ENCODE data around the gene LRRK2.
"Not testable (repeated sequence)": the region's sequence is repeated elsewhere in the genome, so short reads cannot be mapped to it uniquely, and the experiment has no call there.

The LRRK2 gene

DNA sequence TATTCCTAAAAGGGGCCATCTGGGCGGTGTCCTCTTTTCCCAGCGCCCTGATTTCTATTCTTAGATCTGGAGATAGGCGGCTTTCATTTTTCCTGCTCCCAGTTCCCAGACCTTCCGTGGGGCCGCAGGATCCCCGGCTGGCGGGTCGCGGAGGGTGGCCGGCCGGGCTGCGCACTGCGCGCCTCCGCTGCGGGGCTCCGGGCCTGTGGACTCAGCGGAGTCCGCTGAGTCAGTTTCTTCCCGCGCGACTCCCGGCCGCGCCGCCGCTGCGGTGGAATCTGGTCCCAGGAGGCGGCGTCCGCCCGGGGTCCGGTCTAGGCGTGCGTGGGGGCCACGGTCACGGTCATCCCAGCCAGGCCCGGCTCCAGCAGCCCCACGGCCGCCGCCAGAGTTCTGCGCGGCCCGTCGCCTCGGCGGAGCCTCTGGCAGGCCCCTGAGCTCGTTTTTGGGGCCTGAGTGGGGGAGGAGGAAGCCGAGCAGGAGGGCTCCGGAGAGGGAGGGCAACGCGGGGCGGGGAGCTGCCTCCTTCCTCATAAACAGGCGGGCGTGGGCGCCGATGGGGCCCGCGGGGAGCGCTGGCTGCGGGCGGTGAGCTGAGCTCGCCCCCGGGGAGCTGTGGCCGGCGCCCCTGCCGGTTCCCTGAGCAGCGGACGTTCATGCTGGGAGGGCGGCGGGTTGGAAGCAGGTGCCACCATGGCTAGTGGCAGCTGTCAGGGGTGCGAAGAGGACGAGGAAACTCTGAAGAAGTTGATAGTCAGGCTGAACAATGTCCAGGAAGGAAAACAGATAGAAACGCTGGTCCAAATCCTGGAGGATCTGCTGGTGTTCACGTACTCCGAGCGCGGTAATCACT lies at the start of gene LRRK2:
Gene LRRK2, plus strand, starts transcription at position 559 of the 853 bp plus-strand sequence. Its CDS starts 135 bp downstream, at position 694.
- DNase-seq: no peak

DNA sequence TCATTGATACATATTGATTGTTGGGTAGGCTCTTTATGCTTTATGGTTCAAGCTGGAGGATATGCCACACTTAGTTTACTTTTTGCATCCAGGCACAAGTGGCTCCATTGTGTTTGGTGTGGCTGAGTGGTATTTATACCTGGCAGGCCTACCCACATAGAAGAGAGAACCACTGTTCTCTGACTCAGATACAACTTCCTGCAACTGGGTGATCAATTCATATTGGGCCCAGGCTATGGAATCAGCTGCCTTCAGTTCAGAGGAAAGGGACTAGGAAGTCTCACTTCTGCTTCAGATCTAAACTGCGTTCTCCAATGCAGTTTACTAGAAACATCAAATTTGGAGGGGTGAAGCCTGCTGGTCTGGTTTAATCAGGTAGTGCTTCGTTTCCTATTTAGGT lies 49.8 kb upstream of the LRRK2 start:
- DNase-seq: no peak

DNA sequence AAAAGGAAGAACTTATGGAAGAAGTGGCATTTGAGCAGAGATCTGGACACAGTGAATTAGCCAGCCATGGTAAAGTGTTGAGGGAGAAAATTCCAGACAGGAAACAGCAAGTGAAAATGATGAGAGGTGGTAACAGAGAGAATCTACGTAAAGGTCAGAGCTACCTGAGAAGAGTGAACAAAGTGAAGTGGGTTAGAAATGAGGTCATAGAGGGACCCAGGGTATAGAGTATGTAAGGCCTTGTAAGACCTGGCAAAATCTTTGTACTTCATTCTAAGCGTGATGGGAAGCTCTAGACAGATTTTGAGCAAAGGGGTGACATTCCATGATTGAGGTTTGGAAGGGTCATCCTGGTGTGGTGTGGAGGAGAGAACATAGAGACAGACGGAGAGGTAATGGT lies 49.3 kb upstream of the LRRK2 start:
- no peak for DNase-seq

DNA sequence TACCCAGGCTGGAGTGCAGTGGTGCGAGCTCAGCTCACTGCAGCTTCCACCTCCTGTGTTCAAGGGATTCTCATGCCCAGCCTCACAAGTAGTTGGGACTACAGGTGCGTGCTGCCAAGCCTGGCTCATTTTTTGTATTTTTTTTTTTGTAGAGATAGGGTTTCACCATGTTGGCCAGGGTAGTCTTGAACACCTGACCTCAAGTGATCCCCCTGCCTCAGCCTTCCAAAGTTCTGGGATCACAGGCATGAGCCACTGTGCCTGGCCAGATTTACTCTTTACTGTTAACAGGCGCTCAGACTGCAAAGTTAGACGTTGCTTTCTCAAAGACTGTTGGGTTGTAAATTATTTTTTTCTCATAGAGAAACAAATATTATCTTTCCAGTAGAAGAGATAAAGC lies 46.1 kb upstream of the LRRK2 start:
- no peak for DNase-seq

DNA sequence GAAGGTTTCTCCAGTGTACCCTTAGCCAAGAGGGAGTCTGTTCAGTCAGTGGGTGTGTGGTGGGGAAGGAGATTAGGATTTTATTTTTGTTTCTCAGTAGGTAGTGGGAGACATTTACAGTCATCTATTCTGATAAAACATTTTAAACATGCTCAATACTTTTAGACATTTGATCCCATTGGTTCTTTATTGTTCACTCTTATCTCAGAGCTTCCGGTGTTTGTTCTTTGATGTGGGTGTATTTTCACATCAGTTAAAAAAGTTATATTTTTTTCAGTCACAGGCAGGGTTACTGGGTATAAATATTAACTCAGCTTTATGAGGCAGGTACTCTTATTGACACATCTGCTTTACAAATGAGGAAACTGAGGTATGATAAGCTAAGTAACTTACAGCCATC lies 43.3 kb upstream of the LRRK2 start:
- no peak for DNase-seq

DNA sequence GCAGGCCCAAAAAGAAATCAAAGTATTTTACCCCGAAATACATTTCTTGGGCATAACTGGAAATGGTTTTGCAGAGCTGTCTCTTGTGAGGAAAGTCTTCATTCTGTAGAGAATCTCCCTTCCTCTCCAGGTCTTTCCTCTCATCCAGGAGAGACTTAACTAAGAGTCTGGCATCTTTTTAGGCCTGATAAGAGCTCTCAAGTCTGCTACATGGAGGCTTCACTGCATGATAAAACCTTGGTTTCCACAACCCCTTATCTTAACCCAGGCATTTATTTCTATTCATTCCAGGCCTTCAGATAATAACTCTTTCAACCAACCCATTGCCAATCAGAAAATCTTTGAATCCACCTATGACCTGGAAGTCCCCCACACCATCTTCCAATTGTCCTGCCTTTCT lies 41.1 kb upstream of the LRRK2 start:
- no peak for DNase-seq

DNA sequence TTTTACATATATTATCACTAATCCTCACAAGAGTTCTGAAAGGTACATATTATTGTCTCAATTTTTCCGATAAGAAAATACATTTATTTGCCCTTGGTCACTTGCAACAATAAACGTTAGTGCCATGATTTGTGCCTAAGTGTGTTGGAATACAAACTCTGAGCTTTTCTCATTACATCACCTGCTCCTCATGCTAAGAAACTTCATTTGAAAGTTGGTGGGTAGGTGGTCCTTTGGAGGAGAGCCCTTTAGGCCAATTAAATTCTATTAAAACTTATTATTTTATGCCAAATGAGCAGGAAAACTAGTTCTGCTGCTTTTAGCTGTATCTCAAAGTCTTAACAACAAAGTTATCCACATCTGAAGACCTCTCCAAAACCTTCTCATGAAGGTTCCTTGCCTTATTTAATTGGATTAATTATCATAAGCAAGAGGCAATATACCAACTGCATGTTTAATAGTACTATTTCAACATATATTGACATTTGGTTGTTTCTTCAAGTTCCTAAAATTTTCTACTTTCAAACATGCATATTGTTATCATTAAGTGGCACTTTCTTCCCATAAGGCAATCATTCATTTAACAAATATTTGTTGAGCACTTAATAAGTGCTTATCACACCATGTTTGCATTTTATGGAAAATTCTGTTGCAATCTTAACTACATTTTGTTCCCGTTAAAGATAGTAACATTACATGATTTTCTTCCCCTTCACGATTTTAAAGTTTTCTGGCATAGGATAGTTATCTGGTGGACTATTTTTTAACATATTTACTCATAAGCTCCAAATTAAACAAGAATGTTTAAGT lies 40.1 kb upstream of the LRRK2 start:
- DNase-seq: no peak

DNA sequence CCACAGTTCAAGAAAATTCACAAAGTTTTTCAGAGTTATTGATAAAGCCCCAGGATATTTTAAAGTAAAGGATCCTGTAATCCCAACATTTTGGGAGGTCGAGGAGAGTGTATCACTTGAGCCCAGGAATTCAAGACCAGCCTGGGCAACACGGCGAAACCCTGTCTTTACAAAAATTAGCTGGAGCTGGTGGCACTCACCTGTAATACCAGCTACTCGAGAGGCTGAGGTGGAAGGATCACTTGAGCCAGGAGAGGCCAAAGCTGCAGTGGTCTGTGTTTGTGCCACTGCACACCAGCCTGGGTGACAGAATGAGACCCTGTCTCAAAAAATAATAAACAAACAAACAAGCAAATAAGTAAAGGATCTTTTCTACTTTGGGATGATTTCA lies 39.5 kb upstream of the LRRK2 start:
- DNase-seq: no peak

DNA sequence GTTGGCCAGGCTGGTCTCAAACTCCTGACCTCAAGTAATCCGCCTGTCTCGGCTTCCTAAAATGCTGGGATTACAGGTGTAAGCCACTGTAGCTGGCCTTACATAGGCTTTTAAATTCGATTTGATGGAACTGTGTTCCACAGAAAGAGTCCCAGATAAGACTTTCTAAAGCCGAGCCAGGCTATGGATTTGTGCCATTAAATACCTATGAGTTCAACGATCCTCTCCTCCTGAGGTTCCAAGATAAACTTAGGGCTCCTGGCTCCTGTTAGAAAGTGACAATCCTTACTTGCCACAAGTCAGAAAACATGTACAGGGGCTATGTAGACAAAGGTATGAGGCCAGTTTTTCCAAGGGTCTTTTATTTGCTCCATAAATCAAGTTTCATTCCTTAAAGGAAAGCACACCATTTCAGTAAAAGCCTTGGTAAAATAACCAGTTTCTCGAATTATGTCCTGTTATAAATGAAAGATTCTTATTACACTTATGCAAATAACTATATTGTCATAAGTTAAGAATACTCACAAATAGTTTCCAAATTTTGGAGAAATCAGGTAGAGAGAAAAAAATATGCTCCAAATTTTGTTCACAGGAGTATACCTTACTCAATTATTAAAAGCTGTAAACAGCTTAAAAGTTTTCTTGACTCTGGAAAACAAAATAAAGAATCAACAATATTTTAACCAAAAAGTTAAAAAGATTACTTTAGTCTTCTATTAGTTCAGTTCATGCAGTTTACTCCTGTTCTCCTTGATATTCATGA lies 36.1 kb upstream of the LRRK2 start:
- DNase-seq: no peak

DNA sequence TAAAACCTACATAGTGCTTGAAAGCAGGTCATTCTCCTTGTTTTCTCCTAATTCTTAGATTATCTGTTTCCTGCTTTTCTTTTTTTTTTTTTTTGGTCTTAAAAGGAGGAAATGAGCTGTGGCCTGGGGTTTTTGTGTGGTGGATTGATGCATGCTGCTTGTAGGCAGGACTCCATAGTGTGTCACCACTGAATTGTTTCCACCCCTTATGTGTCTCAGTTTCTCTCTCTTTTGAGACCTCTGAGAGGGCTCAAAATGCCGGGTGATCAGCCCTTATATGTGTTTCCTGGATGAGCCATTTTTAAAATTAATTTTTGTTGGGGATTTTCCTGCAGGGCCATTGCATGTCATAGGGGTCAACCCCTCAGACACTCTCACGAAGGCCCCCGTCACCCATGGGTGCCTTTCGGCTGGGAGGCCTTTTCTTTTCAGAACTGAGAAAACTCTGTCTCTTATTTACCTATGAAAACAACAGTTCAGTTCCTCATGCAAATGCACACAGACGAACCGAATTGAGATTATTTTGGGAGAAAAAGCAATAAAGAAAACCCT lies 32.0 kb upstream of the LRRK2 start:
- DNase-seq: no peak

DNA sequence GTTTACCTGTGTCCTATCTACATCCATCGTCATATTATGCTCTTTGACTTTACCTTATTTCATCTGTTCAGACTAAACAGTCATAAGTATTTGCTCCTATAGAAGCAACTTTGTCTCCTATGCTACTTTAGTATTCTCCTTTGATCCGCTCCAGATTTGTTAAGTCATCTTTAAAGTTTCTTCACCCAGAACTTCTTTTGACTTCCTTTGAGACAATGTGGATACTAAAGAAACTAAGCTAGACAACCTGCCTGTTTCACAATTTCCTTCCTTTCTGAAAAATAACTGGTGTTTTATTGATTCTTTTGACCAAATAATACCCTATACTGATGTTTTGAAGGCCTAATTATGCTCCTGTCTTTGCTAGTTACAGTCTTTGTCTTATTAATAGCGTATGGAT lies 30.0 kb upstream of the LRRK2 start:
- no peak for DNase-seq

DNA sequence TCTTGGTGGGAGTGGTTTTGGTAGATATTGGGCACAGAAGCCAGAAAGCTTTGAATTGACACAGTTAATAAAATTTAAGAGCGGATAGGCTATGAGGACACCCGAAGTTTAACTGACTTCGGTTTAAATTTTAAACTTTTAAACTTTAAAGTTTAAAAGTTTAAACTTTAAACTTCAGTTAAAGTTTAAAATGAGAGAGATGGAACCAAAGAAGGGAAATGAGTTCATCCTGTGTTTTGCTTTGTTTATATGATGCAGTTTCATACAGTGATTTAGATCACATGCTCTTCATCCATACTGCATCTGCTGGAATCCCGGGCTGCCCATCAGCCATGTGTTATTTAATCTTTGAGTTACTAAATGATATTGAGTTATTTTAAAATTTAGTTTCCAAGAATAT lies 27.2 kb upstream of the LRRK2 start:
- DNase-seq: no peak

DNA sequence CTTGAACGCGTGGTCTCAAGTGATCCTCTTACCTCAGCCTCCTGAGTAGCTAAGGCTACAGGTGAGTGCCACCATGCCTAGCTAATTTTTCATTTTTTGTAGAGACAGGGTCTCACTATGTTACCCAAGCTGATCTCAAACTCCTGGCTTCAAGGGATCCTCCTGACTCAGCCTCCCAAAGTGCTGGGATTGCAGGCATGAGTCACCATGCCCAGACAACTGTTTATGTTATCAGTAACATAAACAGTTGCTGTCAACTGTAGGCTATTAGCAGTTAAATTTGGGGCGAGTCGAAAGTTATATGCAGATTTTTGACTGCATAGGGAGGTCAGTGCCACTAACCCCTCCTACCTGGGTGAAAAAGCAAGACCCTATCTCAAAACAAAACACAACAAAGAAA lies 26.2 kb upstream of the LRRK2 start:
- no peak for DNase-seq

DNA sequence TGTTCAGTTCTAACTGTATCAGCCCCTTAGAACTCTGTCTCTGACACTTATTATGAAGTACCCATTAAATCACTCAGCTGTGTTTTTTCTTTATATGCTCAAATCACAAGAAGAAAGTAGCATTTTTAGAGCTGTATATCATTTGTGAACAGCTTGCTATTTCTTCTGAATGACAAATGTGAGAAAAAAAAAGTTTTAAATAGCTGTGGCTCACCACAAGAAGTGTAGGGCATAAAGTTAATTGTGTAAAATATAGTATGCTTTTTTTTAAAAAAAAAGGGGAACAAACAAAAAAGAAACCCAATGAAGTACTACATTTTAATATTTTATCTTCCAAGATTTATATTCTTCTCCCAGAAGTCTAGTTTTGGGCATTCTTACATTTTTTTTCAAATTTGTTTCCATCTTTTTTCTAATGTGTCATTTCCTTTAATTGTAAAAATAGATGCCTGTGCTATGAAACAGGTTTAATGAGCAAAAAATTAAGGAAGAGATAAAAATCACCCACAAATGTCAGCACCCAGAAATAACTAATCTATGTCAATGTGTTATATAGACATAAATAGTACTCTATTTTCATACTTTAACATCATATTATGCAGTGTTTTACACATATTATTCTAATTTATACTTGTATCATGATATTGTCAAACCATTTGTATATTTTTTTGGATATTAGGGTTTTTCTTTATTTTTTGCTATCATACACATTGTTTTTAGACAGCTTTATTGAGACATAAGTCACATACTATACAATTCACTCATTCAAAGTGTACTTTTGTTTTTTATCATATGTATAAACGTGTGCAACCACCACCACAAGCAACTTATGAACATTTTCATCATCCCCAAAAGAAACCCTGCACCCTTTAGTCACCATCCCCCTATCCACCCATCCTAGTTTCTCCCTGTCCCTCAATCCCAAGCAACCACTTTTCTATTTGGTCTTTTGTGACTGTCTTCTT lies 22.4 kb upstream of the LRRK2 start:
- DNase-seq: no peak

DNA sequence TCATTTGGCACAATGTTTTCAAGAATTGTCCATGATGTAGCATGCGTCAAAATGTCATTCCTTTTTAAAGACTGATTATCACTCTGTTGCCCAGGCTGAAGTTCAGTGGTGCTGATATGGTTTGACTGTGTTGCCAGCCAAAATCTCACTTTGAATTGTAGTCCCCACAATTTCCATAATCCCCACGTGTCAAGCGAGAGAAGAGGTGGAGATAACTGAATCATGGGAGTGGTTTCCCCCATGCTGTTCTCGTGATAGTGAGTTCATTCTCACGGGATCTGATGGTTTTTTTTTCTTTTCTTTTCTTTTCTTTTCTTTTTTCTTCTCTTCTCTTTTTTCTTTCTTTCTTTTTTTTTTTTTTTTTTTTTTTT lies 21.8 kb upstream of the LRRK2 start:
- DNase-seq: no peak

DNA sequence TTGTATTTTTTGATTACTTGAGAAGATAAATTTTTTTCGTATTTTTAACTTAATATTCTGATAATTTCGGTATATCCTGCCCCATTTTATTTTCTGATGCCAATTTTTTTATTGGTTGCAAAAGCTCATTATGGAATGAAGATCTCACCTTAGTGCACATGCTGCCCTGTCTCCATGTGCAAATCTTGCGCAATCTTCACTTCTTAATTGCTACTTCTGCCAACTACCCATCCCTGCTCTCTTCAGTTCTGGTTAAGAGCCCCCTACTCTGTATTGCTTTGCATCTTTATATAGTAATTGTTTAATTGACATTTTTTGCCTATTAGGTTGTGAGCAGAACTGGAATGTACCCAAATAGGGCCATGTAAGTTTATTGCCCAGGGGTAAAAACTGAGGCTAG lies 20.5 kb upstream of the LRRK2 start:
- DNase-seq: no peak

DNA sequence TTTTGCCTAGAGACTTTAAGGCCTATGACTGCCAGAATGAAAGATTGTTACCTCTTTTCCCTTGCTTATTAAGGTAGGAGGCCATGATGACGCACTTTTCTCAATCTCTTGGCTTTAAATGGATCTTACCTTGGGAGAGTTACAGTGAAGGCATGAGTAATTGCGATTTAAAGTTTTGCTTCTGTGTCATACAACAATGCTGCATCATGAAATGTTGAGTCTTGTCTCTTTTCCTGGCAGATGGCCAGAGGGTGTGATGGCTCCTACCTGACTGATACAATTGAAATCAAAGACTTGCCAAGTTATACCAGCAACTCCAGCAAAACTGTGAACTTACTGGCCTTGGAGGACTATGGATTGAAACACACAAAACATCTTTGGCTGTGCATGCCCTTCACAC lies 17.2 kb upstream of the LRRK2 start:
- DNase-seq: no peak

DNA sequence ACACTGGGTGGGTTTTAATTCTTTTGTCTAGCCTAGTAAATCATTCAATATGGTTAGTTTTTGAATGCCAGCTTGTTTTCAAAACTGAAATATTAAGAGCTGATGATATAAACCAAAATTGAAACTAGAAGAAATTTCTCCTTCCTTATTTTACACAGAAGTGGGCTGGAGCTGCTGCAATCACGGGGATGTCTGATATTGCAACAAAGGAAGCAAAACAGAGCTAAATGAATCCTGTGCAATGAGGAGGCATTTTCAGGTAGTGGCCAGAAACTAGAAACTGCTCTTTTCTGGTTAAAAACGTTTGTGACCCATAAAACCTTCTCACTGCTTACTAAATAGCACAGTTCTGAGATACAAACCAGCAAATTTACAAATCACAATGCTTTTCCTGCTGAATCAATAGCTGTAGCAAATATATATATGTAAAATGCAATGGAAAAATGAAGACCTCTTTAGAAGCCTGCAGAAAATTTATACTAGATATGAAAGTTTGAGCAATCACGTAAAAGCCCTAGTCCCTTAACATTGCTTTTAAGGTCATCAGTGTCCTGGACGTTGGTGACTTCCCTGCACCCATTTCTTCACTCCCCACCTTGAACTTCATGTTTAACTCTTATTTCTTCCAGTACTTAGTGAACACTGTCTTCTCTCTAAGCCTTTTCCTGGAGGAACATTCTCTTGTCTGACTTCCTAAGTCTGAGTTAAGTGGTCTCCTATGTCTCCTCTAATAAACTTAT lies 15.9 kb upstream of the LRRK2 start:
- DNase-seq: no peak

DNA sequence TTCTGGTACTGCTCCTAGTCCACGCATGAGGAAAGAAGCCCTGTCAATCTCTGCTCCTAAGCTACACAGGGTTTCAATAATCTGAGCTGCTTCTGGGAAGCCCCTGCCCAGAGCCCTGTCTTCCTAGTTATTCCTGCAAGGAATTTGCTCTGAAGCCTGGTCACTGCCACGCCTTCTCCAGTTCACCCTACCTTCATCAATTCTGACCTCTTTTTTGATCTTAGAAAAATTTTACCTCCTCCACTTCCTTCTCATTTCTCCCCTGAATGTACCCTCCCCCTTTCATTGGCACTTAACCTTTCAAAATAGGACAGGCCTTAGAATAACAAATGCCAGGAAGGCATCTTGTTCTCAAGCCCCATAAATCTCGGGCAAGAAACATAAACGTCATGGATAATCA lies 14.9 kb upstream of the LRRK2 start:
- no peak for DNase-seq

DNA sequence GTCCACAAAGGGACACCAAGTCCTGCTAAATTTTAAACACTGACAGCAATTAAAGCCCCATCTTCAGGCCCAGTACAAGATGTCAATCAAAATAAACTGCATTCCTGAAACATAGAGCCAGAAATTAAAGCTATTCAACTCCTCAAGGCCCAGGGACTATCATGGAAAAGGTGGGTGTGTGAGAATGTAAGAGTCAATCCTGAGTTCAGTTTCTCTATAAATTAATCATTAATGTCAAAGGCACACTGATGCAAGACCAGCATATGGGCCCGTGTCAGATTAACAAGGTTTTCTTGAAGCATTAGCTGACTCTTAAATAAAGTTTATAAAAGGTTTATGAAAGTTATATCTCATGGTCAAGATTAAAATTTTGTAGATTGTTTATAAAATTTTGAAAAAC lies 13.6 kb upstream of the LRRK2 start:
- DNase-seq: not testable (repeated sequence)

DNA sequence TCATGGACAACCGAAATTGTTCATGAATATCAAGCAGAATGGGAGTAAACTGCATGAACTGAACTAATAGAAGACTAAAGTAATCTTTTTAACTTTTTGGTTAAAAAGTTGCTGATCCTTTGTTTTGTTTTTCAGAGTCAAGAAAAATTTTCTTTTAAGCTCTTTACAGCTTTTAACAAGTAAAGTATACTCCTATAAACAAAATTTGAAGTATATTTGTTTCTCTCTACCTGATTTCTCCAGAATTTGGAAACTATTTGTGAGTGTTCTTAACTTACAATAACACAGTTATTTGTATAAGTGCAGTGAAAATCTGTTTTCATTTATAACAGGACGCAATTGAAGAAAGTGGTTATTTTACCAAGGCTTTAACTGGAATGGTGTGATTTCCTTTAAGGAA lies 12.2 kb upstream of the LRRK2 start:
- DNase-seq: no peak

Data from NCI-H1436 (cell line).